RWPE2 (cell line): ENCODE measurements around the gene ENGASE.

ENCODE experiments used
- ATAC-seq: fragments of 200-7000 bp; cut with Tn5 transposase; 3 replicates; pipeline ENCODE4 v1.9.1; 2021; ENCODE audit warnings: low read depth
- DNase-seq: peaks from one replicate; pipeline ENCODE4 v3.0.0-alpha.2; 2020; ENCODE audit warnings: low spot score
- H3K27ac ChIP-seq: fragments of 450-650 bp; 2 replicates; pipeline ENCODE4 v1.5.1; 2017; ENCODE audit warnings: mild to moderate bottlenecking; ENCODE audit not compliant: poor library complexity, severe bottlenecking
- H3K27me3 ChIP-seq: fragments of 250-450 bp; sonication (Bioruptor Pico); 2 replicates; pipeline ENCODE4 v1.5.1; 2021; ENCODE audit warnings: mild to moderate bottlenecking, moderate library complexity; ENCODE audit not compliant: insufficient read depth, poor library complexity, severe bottlenecking
- H3K36me3 ChIP-seq: fragments of 250-450 bp; sonication (Bioruptor Pico); 2 replicates; pipeline ENCODE4 v1.5.1; 2020; ENCODE audit warnings: low read depth, mild to moderate bottlenecking, moderate library complexity
- H3K4me1 ChIP-seq: fragments of 250-450 bp; sonication (Bioruptor Pico); 2 replicates; pipeline ENCODE4 v1.5.1; 2021; ENCODE audit warnings: mild to moderate bottlenecking, moderate library complexity; ENCODE audit not compliant: insufficient read depth, poor library complexity, severe bottlenecking
- H3K4me3 ChIP-seq: fragments of 250-450 bp; sonication (Bioruptor Pico); 2 replicates; pipeline ENCODE4 v1.5.1; 2021; ENCODE audit warnings: mild to moderate bottlenecking, moderate library complexity; ENCODE audit not compliant: severe bottlenecking
- H3K9me3 ChIP-seq: fragments of 250-450 bp; sonication (Bioruptor Pico); 2 replicates; pipeline ENCODE4 v1.5.1; 2021; ENCODE audit warnings: mild to moderate bottlenecking, moderate library complexity; ENCODE audit not compliant: severe bottlenecking
- CTCF ChIP-seq: fragments of 450-650 bp; IDR thresholded peaks from one replicate; pipeline ENCODE4 v1.5.1; 2017; ENCODE audit warnings: mild to moderate bottlenecking, moderate library complexity; ENCODE audit not compliant: poor library complexity, severe bottlenecking

ENGASE gene

DNA sequence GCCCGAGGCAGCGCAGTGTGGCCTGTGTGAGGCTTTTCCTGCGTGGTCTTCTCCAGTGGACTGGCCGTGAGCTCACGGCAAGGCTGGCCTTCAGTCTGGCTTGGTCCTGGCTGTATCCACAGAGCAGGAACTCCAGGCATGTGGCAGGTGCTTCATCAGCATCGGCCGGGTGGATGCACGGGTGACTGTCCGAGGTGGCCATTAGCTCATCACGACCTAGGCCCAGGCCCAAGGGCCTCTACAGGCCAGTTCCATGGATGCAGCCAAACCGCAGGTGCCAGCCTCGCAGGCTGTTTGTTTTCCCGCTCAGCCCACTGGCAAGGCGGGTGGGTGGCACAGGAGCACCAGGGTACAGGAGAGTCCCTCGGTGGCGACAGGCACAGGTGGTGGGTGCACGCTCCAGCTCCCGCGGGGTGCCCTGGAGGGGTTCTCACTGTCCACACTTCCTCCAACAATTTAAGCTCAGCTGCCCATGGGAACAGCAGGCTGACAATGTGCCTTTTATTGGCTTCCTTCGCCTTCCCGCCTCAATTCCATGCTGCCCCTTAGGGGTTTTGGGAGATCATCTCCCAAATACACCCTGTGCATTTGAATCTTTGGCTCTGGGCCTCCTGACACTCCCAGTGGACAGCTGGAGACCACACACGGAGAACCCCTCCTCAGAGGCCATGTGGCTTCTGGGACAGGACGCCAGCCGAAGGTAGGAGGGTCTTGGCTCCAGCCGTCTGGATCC, 33.0 kb downstream of the ENGASE start:
- Histone ChIP-seq H3K4me3 (no peak overlapping the region), H3K27me3 (peaks cover 35% of the 10 kb centered on the region), H3K27ac (no peak overlapping the region), H3K9me3 (no peaks in the 10 kb centered on the region), H3K4me1 (no peaks in the 10 kb centered on the region), H3K36me3 (no peaks in the 10 kb centered on the region)
- DNase-seq (no peak), ATAC-seq (no peak)
- no peak for TF ChIP-seq CTCF

DNA sequence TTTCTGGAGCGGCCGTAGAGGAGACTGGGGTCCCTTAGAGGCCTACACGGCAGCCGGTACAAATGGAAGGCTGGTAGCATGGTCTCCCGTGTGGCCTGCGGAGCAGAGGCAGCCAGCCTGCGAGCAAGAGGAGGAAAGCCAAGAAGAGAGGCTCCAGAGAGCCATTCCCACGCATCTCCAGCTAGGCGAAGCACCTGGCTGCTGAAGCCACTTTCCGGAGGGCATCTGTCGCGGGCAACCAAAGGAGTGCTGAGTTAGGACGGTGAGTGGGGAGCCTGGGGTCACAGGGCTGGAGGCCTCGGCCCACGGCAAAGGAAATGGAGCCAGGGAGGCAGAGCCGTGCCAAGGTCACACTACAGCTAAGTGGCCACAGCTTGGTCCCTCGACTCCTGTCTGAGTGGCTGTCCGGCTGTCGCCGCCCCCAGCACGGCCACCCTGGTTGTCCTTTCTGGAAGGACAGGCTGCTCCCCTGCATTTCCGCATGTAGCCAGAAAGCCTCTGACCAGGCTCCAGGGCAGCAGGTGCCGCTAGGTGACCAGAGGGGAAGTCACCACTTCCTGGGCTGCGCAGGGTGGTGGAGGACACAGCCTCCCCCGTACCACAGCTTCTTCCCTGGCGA, 33.7 kb downstream of the ENGASE start:
- DNase-seq: no peak
- Histone ChIP-seq H3K27ac (no peak overlapping the region), H3K36me3 (no peaks in the 10 kb centered on the region), H3K9me3 (no peaks in the 10 kb centered on the region), H3K27me3 (peaks cover 36% of the 10 kb centered on the region), H3K4me3 (no peak overlapping the region), H3K4me1 (no peaks in the 10 kb centered on the region)
- ATAC-seq: no peak
- TF ChIP-seq CTCF: no peak

DNA sequence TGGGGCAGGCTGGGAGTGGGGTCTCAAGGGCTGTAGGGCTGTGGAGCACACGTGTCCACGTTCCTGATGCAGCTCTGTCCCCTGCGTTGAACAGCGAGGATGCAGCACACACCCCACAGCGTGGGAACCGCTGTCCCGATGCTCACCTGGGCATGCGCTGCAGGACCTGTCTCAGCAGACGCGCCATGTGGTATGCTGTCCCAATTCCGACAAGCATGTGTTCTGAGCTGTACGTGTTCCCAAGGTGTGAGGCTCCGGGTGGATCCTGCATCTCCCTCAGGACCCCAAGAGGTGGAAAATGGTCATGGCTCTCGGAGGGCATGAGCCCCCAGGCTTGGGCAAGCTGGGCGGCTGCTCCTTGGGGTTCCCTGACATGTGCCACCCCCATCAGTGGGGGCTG, 34.2 kb downstream of the ENGASE start:
- no peaks in the 10 kb centered on the region for H3K9me3 ChIP-seq
- H3K36me3 ChIP-seq: no peaks in the 10 kb centered on the region
- DNase-seq (no peak), ATAC-seq (no peak)
- H3K4me1 ChIP-seq: no peaks in the 10 kb centered on the region
- TF ChIP-seq CTCF: no peak
- H3K4me3 ChIP-seq: no peak overlapping the region
- H3K27me3 ChIP-seq: peaks cover 41% of the 10 kb centered on the region
- no peak overlapping the region for H3K27ac ChIP-seq

- ATAC-seq: peak; percentile 44; the same call in 1 of the 3 replicates
- TF ChIP-seq CTCF: peak; percentile 39
- no peak for DNase-seq
- no peak overlapping the region for H3K27ac ChIP-seq
- H3K27me3 ChIP-seq: peaks cover 48% of the 10 kb centered on the region
- no peaks in the 10 kb centered on the region for H3K36me3 ChIP-seq
- no peak overlapping the region for H3K4me3 ChIP-seq
- no peaks in the 10 kb centered on the region for H3K4me1 ChIP-seq
- H3K9me3 ChIP-seq: no peaks in the 10 kb centered on the region
These were observed 35.0 kb downstream of the ENGASE start for GRCh38 chr17:79109584-79109983.

DNA sequence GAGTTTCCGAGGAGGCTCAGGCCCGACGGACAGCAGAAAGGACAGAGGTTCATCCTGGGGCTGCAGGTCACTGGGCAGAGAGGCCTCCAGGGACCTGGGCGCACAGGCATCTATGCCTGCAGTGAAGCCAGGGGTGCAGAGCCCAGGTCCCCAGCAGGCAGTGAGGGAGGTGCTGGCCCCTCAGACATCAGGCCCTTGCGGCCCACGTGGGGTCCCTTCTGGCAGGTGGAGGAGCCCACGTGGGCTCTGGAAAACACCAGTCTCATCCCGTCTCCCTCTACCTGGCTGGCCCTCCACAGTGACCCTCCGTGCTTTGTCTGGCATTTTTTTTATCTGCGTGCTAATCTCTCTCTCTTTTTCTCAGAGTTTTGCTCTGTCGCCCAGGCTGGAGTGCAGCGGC, 36.5 kb downstream of the ENGASE start:
- Histone ChIP-seq H3K27ac (no peak overlapping the region), H3K9me3 (no peaks in the 10 kb centered on the region), H3K27me3 (peaks cover 60% of the 10 kb centered on the region), H3K36me3 (no peaks in the 10 kb centered on the region), H3K4me3 (no peak overlapping the region), H3K4me1 (no peaks in the 10 kb centered on the region)
- DNase-seq (no peak), ATAC-seq (no peak)
- no peak for TF ChIP-seq CTCF
